Left renal pelvis (tissue), 4 donors: ENCODE results near the gene PRAME. TPM values are rescaled to one million over a fixed set of nuclear protein-coding genes. Genes with fewer than 3 reads are reported as not detected.
"Not testable (repeated sequence)": the region's sequence is repeated elsewhere in the genome, so short reads cannot be mapped to it uniquely, and the experiment has no call there.

ENCODE experiments used
- DNase-seq, 4 donors: peaks; one replicate each; pipeline ENCODE4 v3.0.0-alpha.2; 2013; ENCODE audit warnings: low read depth in 4 of 4, low spot score in 3 of 4
- polyA plus RNA-seq, 4 donors: library from polyadenylated mRNA; unstranded; fragments of 120-200 nt; gene quantifications; one replicate each; pipeline ENCODE4 v1.2.1, GENCODE V29; 2013; ENCODE audit not compliant: insufficient read length in 4 of 4

PRAME gene
- polyA plus RNA-seq, 4 donors = 0.85 to 1.3 (median 1.3) TPM; not detected in 1

DNA sequence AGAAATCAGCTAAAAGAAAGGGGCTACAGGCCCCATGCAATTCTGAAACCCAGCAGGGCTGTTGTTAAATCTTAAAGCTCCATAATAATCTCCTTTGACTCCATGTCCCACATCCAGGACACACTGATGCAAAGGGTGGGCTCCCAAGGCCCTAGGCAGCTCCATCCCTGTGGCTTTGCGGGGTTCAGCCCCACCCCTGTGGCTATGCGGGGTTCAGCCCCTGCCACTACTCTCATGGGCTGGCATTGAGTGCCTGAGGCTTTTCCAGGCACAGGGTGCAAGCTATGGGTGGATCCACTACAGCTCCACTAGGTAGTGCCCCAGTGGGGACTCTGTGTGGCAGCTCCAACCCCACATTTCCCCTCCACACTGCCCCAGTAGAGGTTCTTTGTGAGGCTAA, 30.3 kb downstream of the PRAME start:
- no peak for DNase-seq

GRCh38 chr22:22527312-22527711, 31.8 kb downstream of the PRAME start:
- DNase-seq = no peak

GRCh38 chr22:22526125-22526912, 32.7 kb downstream of the PRAME start:
- no peak for DNase-seq

- no peak for DNase-seq
Observed at GRCh38 chr22:22523494-22523893, 35.6 kb downstream of the PRAME start.

- no peak for DNase-seq
Observed at GRCh38 chr22:22521631-22522030, 37.4 kb downstream of the PRAME start.

GRCh38 chr22:22520667-22521602, 38.1 kb downstream of the PRAME start:
- no peak for DNase-seq

DNA sequence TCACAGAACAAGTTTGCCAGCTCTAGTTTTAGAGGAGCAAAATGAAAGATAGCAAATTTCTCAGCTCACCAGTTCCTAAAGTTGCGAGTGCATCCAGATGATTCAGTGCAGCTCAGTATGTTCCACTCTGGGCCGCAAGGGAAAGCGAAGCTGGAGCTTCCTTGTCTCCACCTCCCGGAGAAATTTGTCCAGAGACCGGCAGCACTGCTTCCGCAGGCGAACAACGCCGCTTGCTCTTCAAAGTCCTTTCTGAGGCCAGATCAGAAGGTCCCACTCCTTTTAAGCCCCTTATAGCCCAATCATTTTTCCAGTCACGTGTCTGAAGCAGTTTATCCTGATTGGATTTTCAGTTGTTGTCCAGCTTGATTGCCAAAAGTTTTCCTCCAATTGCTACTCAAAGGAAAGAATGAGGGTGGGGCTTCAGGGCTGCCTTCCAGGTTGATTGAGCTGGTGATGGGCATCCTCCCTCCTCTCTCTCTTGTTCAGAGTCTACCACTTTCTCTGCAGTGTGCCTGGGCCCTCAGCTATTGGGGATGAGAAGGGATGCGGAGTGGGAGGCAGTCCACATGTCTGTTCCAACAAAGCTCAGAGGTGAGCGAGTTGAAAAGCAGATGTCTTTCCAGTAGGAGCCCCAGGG, 38.9 kb downstream of the PRAME start, which contains the start of gene ZNF280A:
Gene ZNF280A, minus strand, starts transcription at position 251 of the 637 bp plus-strand sequence. CDS start 4,640 bp downstream, outside the sequence.
- DNase-seq = no peak

DNA sequence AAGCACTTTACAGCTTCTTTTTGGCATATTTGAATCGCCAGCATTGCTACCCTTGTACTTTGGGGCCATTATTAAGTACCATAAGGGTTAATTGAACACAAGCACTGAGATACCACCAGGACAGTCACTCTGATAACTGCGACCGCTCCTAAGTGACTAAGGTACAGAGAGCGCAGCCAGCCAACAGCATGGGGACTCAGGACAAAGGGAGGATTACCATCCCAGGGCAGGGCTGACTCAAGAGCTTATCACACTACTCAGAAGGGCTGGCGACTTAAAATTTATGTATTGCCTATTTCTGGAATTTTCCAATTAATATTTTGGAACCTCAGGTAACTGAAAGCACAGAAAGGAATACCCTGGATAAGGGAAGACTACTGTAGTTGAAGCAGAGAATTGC, 39.5 kb downstream of the PRAME start:
- no peak for DNase-seq

DNA sequence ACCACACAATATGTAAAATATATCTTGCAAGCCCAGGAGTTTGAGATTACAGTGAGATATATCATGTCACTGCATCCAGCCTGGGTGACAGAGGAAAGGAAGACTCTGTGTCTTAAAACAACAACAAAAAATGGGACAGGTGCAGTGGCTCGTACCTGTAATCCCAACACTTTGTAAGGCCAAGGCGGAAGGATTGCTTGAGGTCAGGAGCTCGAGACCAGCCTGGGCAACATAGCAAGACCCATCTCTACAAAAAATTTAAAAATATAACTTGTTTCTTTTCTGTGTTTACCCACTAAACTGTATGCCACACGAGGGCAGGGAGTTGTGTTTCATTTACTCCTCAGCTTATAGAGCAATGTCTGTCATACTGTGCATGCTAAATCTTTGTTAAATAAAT, 42.1 kb downstream of the PRAME start:
- DNase-seq = no peak

DNA sequence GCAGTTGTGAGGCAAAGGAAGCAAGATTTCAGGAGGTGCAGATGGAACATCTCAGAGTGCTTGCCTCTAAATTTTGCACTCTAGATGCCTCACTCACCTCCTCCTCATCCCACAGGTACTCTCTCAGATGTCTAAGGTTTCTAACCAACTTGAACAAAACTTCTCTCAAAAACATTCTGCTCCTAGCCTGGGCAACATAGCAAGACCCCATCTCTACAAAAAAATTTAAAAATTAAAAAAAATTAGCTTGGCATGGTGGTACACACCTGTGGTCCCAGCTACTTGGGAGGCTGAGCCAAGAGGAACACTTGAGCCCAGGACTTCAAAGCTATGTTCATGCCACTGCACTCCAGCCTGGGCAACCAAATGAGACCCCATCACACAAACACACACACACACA, 43.2 kb downstream of the PRAME start:
- DNase-seq = no peak

GRCh38 chr22:22514431-22514830, 44.6 kb downstream of the PRAME start:
- not testable (repeated sequence) for DNase-seq

DNA sequence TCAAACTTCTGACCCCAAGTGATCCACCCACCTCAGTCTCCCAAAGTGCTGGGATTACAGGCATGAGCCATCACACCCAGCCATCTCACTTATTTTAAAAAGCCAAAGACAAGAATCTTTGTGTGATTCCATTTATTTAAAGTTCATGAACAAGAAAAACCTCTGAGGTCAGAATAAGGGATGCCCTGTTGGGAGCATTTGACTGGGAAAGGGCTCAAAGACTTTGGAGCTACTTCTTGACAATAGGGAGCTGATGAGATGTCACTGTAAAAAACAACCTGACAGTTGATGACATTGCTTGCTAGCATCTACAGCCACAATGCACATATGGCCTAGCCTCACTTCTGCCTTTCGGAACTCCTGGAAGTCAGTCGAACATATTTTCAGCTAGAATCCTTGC, 45.4 kb downstream of the PRAME start:
- no peak for DNase-seq

GRCh38 chr22:22512951-22513350, 46.1 kb downstream of the PRAME start:
- DNase-seq = no peak

DNA sequence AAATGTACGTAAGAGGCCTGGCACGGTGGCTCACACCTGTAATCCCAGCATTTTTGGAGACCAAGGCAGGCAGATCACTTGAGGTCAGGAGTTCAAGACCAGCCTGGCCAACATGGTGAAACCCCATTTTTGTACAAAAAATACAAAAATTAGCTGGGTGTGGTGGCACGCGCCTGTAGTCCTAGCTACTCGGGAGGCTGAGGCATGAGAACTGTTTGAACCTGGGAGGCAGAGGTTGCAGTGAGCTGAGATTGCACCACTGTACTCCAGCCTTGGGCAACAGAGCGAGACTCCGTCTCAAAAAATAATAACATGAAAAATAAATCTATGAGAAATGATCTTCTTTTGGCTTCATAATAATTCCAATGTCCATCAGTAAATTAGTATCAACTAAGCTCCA, 48.2 kb downstream of the PRAME start:
- not testable (repeated sequence) for DNase-seq

GRCh38 chr22:22509912-22510311, 49.2 kb downstream of the PRAME start:
- DNase-seq = not testable (repeated sequence)

DNA sequence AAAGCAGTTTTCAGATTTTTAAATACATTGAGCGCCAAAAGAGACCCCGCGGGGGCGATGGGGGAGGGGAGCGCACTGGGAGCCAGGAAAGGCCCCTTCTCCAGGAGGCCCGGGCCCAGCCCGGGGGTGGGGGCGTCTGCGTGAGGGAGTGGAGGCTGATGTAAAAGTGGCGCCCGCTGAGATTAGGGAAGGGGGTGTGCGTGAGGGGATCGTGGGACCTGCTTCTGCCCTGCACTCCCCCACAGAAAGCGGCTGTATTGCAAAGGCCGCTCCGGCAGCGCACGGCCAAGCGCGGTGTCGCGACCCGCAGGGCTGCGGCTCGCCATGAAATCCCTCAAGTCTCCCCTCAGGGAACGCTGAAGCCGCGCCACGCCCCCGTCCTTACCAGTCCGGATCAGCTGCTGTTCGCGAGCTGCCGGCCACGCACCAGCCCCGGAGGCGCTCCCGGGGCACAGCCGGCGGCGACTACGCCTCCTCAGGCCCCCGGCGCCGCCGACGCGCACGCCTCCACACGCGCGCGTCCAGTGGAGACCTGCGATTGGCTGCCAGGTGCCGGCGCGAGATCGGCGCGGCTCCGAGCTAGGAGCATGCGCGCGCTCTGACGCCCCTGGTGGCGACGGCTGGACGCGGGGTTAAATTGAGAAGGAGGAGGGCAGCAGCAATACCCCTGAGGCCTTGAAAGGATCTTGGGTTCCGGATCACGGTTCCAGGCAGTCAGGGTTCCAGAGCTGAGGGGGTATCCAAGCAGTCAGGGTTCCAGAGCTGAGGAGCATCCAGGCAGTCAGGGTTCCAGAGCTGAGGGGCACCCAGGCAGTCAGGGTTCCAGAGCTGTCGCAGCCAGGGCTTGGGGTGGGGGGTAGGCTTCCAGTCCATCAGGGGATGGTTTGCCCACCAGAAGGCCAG, 50.5 kb downstream of the PRAME start, which contains the start of gene ZNF280B:
Gene ZNF280B, minus strand, starts transcription at position 469 of the 903 bp plus-strand sequence. CDS start 19,344 bp downstream, outside the sequence.
- peak in 3 of 4 donors; percentile 47 to 54 (median 48) for DNase-seq

DNA sequence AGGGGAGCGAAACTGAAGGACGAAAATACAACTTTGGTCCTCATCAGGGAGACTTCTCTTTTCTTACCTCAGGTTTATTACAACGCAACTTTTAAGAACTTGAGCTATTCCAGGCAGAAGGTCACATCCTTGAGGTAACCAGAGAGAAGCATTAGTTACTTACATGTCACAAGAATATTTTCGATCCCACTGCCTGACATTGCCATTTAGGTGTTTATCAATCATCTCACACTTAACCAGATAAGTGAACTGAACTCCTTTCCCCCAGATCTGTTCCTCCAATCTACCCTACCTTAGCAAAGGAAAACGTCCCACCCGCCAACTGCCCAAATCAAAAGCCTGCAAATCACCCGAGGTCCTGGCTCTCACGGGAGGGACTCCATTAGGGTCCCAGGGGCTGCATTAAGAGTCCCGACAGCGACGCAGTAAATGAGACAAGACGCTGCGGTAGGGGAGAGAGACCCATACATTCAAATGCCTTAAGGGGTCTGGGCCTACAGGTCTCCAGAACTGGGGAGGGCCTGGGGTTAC, 51.3 kb downstream of the PRAME start:
- DNase-seq = no peak

GRCh38 chr22:22506736-22507135, 52.3 kb downstream of the PRAME start:
- DNase-seq = no peak

DNA sequence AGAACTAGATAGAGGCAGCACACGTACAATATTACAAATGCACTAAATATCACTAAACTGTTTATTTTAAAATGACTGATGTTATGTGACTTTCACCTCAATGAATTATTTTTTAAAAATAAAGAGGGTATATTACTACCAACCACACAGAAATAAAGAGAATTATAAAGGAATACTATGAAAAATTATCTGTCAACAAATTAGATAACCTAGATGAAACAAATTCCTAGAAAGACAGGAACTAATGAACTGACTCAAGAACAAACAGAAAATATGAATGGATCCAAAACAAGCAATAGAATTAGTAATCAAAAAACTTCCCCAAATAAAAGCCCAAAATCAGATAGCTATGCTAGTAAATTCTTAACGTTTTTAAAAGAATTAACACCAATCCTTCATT, 60.8 kb downstream of the PRAME start:
- DNase-seq = no peak
